ENCODE measurements around the gene CDCA8. TPM values are rescaled to one million over a fixed set of nuclear protein-coding genes. Genes with fewer than 3 reads are reported as not detected.

The CDCA8 gene
- total RNA-seq, 1 experiment from 2014 or later = 64.7 TPM

DNA sequence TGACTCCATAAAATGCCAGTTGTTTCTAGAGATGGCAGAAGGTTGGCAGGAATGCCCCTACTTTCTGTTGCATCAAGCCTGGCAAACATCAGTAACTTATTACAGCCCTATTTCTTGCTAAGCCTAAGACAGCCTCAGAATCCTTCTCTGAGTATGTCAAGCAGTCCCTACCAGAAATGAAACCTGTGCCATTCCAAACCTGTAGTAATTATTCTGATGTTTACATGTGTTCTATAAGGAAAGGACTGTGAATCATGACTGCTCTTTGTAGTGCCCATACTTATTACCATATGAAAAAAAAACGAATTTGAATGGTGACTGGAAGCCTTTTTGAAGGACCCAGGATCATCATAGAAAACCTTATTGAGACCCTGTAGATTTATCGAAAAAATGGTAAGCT is 5.4 kb downstream of the CDCA8 start:
- no peaks in the 10 kb centered on the region for H3K9me3 ChIP-seq (ENCODE audit: low read depth, low read length, poor library complexity, severe bottlenecking)
- H3K4me3 ChIP-seq (ENCODE audit: low read depth, low read length, poor library complexity, severe bottlenecking) = no peak overlapping the region
- intact Hi-C loops (cut with micrococcal nuclease; ENCODE audit: unreplicated experiment) = loop anchor here (10.0 kb wide), 2 partner anchors 107 to 317 kb away; partner anchors contain the start of genes C1orf122, UTP11 and YRDC
- H3K36me3 ChIP-seq (ENCODE audit: insufficient read depth, low read length, poor library complexity, severe bottlenecking) = peaks cover 81% of the 10 kb centered on the region
- POLR2A ChIA-PET (ENCODE audit: low non-redundant PET) = no interaction called here
- no peak for TF ChIP-seq EZH2 (IDR thresholded peaks at IDR 0.05; ENCODE audit: borderline replicate concordance, low read depth, low read length, poor library complexity, severe bottlenecking)
- TF ChIP-seq, protein P1, sequence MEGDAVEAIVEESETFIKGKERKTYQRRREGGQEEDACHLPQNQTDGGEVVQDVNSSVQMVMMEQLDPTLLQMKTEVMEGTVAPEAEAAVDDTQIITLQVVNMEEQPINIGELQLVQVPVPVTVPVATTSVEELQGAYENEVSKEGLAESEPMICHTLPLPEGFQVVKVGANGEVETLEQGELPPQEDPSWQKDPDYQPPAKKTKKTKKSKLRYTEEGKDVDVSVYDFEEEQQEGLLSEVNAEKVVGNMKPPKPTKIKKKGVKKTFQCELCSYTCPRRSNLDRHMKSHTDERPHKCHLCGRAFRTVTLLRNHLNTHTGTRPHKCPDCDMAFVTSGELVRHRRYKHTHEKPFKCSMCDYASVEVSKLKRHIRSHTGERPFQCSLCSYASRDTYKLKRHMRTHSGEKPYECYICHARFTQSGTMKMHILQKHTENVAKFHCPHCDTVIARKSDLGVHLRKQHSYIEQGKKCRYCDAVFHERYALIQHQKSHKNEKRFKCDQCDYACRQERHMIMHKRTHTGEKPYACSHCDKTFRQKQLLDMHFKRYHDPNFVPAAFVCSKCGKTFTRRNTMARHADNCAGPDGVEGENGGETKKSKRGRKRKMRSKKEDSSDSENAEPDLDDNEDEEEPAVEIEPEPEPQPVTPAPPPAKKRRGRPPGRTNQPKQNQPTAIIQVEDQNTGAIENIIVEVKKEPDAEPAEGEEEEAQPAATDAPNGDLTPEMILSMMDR (conservative IDR thresholded peaks at IDR 0.05; ENCODE audit: low read depth, low read length) = no peak
- no peak for DNase-seq (ENCODE audit: low spot score)
- H3K4me1 ChIP-seq (ENCODE audit: insufficient read depth, low read length, poor library complexity, severe bottlenecking) = peaks cover 5% of the 10 kb centered on the region
- H3K27me3 ChIP-seq (replicated peaks; ENCODE audit: insufficient read depth, low read depth, low read length, poor library complexity) = no peaks in the 10 kb centered on the region
- CTCF ChIA-PET = no interaction called here
- no peak overlapping the region for H3K27ac ChIP-seq (ENCODE audit: low read depth, low read length, poor library complexity, severe bottlenecking)
- BruUV-seq (replicated peaks) = no TSS peak

DNA sequence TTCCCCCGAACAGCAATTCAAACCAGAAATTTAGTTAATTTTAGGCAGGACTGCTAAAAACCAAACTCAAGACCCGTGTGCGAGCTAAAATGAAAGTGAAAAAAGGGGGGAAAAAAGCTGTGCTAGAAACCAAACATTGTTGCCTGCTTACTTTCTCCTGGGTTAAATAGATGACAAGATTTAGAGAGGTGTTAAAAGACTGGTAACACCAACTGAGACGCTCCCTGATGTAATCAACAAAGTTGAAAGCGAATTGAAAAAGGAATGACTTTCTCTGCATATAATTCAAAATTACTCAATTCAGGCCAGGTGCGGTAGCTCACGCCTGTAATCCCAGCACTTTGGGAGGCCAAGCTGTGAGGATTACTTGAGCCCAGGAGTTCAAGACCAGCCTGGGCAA is 6.8 kb downstream of the CDCA8 start:
- TF ChIP-seq EZH2 (IDR thresholded peaks at IDR 0.05; ENCODE audit: borderline replicate concordance, low read depth, low read length, poor library complexity, severe bottlenecking) = no peak
- TF ChIP-seq, protein P1 (conservative IDR thresholded peaks at IDR 0.05; ENCODE audit: low read depth, low read length) = no peak
- Histone ChIP-seq H3K27me3 (replicated peaks; ENCODE audit: insufficient read depth, low read depth, low read length, poor library complexity) (no peaks in the 10 kb centered on the region), H3K27ac (ENCODE audit: low read depth, low read length, poor library complexity, severe bottlenecking) (no peak overlapping the region), H3K9me3 (ENCODE audit: low read depth, low read length, poor library complexity, severe bottlenecking) (no peaks in the 10 kb centered on the region), H3K4me1 (ENCODE audit: insufficient read depth, low read length, poor library complexity, severe bottlenecking) (no peaks in the 10 kb centered on the region), H3K36me3 (ENCODE audit: insufficient read depth, low read length, poor library complexity, severe bottlenecking) (peaks cover 92% of the 10 kb centered on the region), H3K4me3 (ENCODE audit: low read depth, low read length, poor library complexity, severe bottlenecking) (no peak overlapping the region)
- no peak for DNase-seq (ENCODE audit: low spot score)
- intact Hi-C loops (cut with micrococcal nuclease; ENCODE audit: unreplicated experiment) = loop anchor here (10.0 kb wide), 2 partner anchors 106 to 316 kb away; partner anchors contain the start of genes C1orf122, UTP11 and YRDC
- CTCF ChIA-PET = no interaction called here
- no TSS peak for BruUV-seq (replicated peaks)
- POLR2A ChIA-PET (ENCODE audit: low non-redundant PET) = interaction anchor here (0.7 kb wide), 1 partner anchor 8 kb away, joined by 3 read pairs; no protein-coding TSS in a partner anchor

DNA sequence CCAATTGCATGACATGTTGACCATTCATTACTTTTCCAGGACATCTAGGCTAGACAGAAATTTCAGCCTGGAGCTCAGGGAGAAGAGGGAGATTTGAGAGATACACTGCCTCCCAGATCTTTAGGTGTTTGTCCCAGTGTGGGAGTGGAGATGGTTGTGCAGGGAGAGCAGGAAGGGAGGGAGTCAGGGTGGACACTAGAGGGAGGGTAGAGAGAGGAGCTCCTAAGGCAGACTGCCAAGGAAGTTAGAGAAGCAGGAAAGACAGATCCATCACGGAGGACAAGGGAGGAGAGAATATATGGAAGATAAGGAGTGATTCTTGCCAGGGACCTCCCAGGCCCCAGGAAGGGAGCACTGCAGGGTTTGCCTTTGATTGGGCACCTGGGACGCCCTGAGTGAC is 8.7 kb downstream of the CDCA8 start:
- TF ChIP-seq EZH2 (IDR thresholded peaks at IDR 0.05; ENCODE audit: borderline replicate concordance, low read depth, low read length, poor library complexity, severe bottlenecking) = no peak
- TF ChIP-seq, protein P1 (conservative IDR thresholded peaks at IDR 0.05; ENCODE audit: low read depth, low read length) = no peak
- H3K36me3 ChIP-seq (ENCODE audit: insufficient read depth, low read length, poor library complexity, severe bottlenecking) = peaks cover 92% of the 10 kb centered on the region

More for the DNA sequence above, 8.7 kb downstream of the CDCA8 start:
- Histone ChIP-seq H3K4me3 (ENCODE audit: low read depth, low read length, poor library complexity, severe bottlenecking) (no peak overlapping the region), H3K9me3 (ENCODE audit: low read depth, low read length, poor library complexity, severe bottlenecking) (no peaks in the 10 kb centered on the region), H3K4me1 (ENCODE audit: insufficient read depth, low read length, poor library complexity, severe bottlenecking) (no peaks in the 10 kb centered on the region), H3K27ac (ENCODE audit: low read depth, low read length, poor library complexity, severe bottlenecking) (no peak overlapping the region), H3K27me3 (replicated peaks; ENCODE audit: insufficient read depth, low read depth, low read length, poor library complexity) (no peaks in the 10 kb centered on the region)
- CTCF ChIA-PET = no interaction called here
- no peak for DNase-seq (ENCODE audit: low spot score)
- POLR2A ChIA-PET (ENCODE audit: low non-redundant PET) = no interaction called here
- BruUV-seq (replicated peaks) = no TSS peak
- intact Hi-C loops (cut with micrococcal nuclease; ENCODE audit: unreplicated experiment) = no loop called here

All from A673 (cell line).